ENCODE measurements around the gene NLRC5. TPM values are rescaled to one million over a fixed set of nuclear protein-coding genes. Genes with fewer than 3 reads are reported as not detected.

NLRC5 gene
- 44.9 TPM for total RNA-seq
- long read RNA-seq, full-length matches to known transcripts, result 1 of 38 reads
- long read RNA-seq, partial matches to known transcripts, result 15 of 38 reads
- long read RNA-seq, other reads (novel, unspliced or antisense), result 22 of 38 reads

- DNase-seq (peak; percentile 94), ATAC-seq (peak; percentile 95)
- Histone ChIP-seq H3K4me3 (peak within 1 kb of the TSS; percentile 65), H3K9me3 (no peaks in the 10 kb centered on the region), H3K36me3 (no peaks in the 10 kb centered on the region), H3K4me1 (peaks cover 31% of the 10 kb centered on the region), H3K27me3 (no peaks in the 10 kb centered on the region), H3K27ac (peak within 1 kb of the TSS; percentile 83)
- intact Hi-C loops (cut with DNase I), result no loop called here
- TF ChIP-seq CTCF (IDR thresholded peaks at IDR 0.05), result no peak
These were observed at the start of gene NLRC5 for GRCh38 chr16:56988948-56989945. Gene NLRC5, plus strand, starts transcription at chr16:56989557. Its CDS starts 31,156 bp downstream, at chr16:57020713.

GRCh38 chr16:56939801-56940200, 49.6 kb upstream of the NLRC5 start:
- Histone ChIP-seq H3K4me3 (no peak overlapping the region), H3K27ac (no peak overlapping the region), H3K9me3 (no peaks in the 10 kb centered on the region), H3K4me1 (peaks cover 78% of the 10 kb centered on the region), H3K27me3 (no peaks in the 10 kb centered on the region), H3K36me3 (peaks cover 100% of the 10 kb centered on the region)
- no peak for DNase-seq
- no peak for ATAC-seq
- TF ChIP-seq CTCF (IDR thresholded peaks at IDR 0.05), result no peak
- intact Hi-C loops (cut with DNase I), result no loop called here

- ATAC-seq (no peak), DNase-seq (no peak)
- Histone ChIP-seq H3K27me3 (no peaks in the 10 kb centered on the region), H3K4me1 (peaks cover 69% of the 10 kb centered on the region), H3K27ac (peak overlapping the region; percentile 32), H3K36me3 (peaks cover 97% of the 10 kb centered on the region), H3K4me3 (no peak overlapping the region), H3K9me3 (no peaks in the 10 kb centered on the region)
- intact Hi-C loops (cut with DNase I), result no loop called here
- no peak for TF ChIP-seq CTCF (IDR thresholded peaks at IDR 0.05)
These were observed 48.3 kb upstream of the NLRC5 start for GRCh38 chr16:56941092-56941491.

- Histone ChIP-seq H3K9me3 (no peaks in the 10 kb centered on the region), H3K27me3 (no peaks in the 10 kb centered on the region), H3K27ac (no peak overlapping the region), H3K4me1 (peaks cover 65% of the 10 kb centered on the region), H3K36me3 (peaks cover 97% of the 10 kb centered on the region), H3K4me3 (no peak overlapping the region)
- no peak for TF ChIP-seq CTCF (IDR thresholded peaks at IDR 0.05)
- intact Hi-C loops (cut with DNase I), result no loop called here
- DNase-seq (no peak), ATAC-seq (no peak)
These were observed 47.5 kb upstream of the NLRC5 start for GRCh38 chr16:56941856-56942331.

GRCh38 chr16:56943761-56944375, 45.5 kb upstream of the NLRC5 start:
- intact Hi-C loops (cut with DNase I), result no loop called here
- no peaks in the 10 kb centered on the region for H3K27me3 ChIP-seq
- DNase-seq, result no peak
- no peak for ATAC-seq
- peaks cover 77% of the 10 kb centered on the region for H3K36me3 ChIP-seq
- no peak overlapping the region for H3K4me3 ChIP-seq
- H3K4me1 ChIP-seq, result peaks cover 46% of the 10 kb centered on the region
- no peak for TF ChIP-seq CTCF (IDR thresholded peaks at IDR 0.05)
- no peak overlapping the region for H3K27ac ChIP-seq
- H3K9me3 ChIP-seq, result no peaks in the 10 kb centered on the region
